Measurements from ENCODE around the gene C1orf232.

The C1orf232 gene

GRCh38 chr1:26168410-26169197, at the start of gene C1orf232:
TSS of gene C1orf232 (minus strand) at chr1:26168963. CDS start at chr1:26168499, 464 bp downstream.
- DNase-seq, result no peak

GRCh38 chr1:26215246-26215645, 46.5 kb upstream of the C1orf232 start:
- DNase-seq, result no peak

- DNase-seq, result no peak
Observed at GRCh38 chr1:26213335-26213905, 44.7 kb upstream of the C1orf232 start.

GRCh38 chr1:26212726-26213125, 44.0 kb upstream of the C1orf232 start:
- no peak for DNase-seq

GRCh38 chr1:26210147-26210870, 41.5 kb upstream of the C1orf232 start:
- DNase-seq, result no peak

- DNase-seq, result no peak
Observed at GRCh38 chr1:26203642-26204318, 35.0 kb upstream of the C1orf232 start.

GRCh38 chr1:26200413-26200812, 31.6 kb upstream of the C1orf232 start:
- DNase-seq, result no peak

GRCh38 chr1:26197813-26198212, 29.1 kb upstream of the C1orf232 start:
- no peak for DNase-seq

- DNase-seq, result no peak
Observed at GRCh38 chr1:26197301-26197700, 28.5 kb upstream of the C1orf232 start.

- no peak for DNase-seq
Observed at GRCh38 chr1:26195805-26196204, 27.0 kb upstream of the C1orf232 start.

- DNase-seq, result no peak
Observed at GRCh38 chr1:26191739-26192138, 23.0 kb upstream of the C1orf232 start.

GRCh38 chr1:26190373-26190987, 21.7 kb upstream of the C1orf232 start, which contains the start of gene CATSPER4:
TSS of gene CATSPER4 (plus strand) at chr1:26190602. CDS start at chr1:26190628, 26 bp downstream.
- DNase-seq, result no peak

GRCh38 chr1:26189751-26190275, 21.1 kb upstream of the C1orf232 start:
- DNase-seq, result no peak

- no peak for DNase-seq
Observed at GRCh38 chr1:26189331-26189730, 20.6 kb upstream of the C1orf232 start.

GRCh38 chr1:26188477-26188876, 19.7 kb upstream of the C1orf232 start:
- DNase-seq, result no peak

- no peak for DNase-seq
Observed at GRCh38 chr1:26187882-26188281, 19.1 kb upstream of the C1orf232 start.

GRCh38 chr1:26184883-26185282, 16.1 kb upstream of the C1orf232 start:
- no peak for DNase-seq

- no peak for DNase-seq
Observed at GRCh38 chr1:26184086-26184485, 15.3 kb upstream of the C1orf232 start.

GRCh38 chr1:26182383-26182696, 13.6 kb upstream of the C1orf232 start:
- DNase-seq, result no peak

- DNase-seq, result no peak
Observed at GRCh38 chr1:26181586-26182382, 13.0 kb upstream of the C1orf232 start.

- DNase-seq, result no peak
Observed at GRCh38 chr1:26180010-26180506, 11.3 kb upstream of the C1orf232 start.

Data from NCI-H2029 (cell line).